SK-N-SH (cell line): ENCODE data around the gene GRIK3.

Experiments
- CHD2 ChIP-seq: fragments of 150-350 bp; IDR thresholded peaks from 2 replicates; pipeline ENCODE4 v1.6.1; 2018; ENCODE audit warnings: low read length; ENCODE audit not compliant: partially characterized antibody
- CTCF ChIP-seq: fragments of 200-600 bp; sonication (generic); IDR thresholded peaks from 2 replicates; pipeline ENCODE4 v1.6.1; 2017; ENCODE audit warnings: antibody characterized with exemption, mild to moderate bottlenecking, moderate library complexity
- EP300 ChIP-seq, 2 experiments: IDR thresholded peaks; 2 replicates each; pipeline versions ENCODE4 v1.4.0 to v1.6.1; 2012; ENCODE audit warnings: borderline replicate concordance in 1 of 2, low read depth in 1 of 2, low read length in 1 of 2
- EZH2phosphoT487 ChIP-seq: fragments of 200-600 bp; sonication (generic); IDR thresholded peaks from 2 replicates; pipeline ENCODE4 v1.6.1; 2017; ENCODE audit warnings: low read depth, mixed run types, mild to moderate bottlenecking, antibody characterized with exemption, moderate library complexity, borderline replicate concordance
- FOXM1 ChIP-seq: IDR thresholded peaks from 2 replicates; pipeline ENCODE4 v1.4.0; 2012; ENCODE audit warnings: low read depth, mild to moderate bottlenecking
- GABPA ChIP-seq: IDR thresholded peaks from 2 replicates; pipeline ENCODE4 v1.4.0; 2012; ENCODE audit warnings: low read depth, mild to moderate bottlenecking
- NFIC ChIP-seq: IDR thresholded peaks from 2 replicates; pipeline ENCODE4 v1.4.0; 2012; ENCODE audit warnings: borderline replicate concordance
- RAD21 ChIP-seq: IDR thresholded peaks from 2 replicates; pipeline ENCODE4 v1.6.1; 2012; ENCODE audit warnings: mild to moderate bottlenecking, low read length
- SIN3A ChIP-seq: IDR thresholded peaks from 2 replicates; pipeline ENCODE4 v1.6.1; 2012; ENCODE audit warnings: low read depth, mild to moderate bottlenecking, low read length, moderate library complexity, borderline replicate concordance
- TAF1 ChIP-seq: IDR thresholded peaks from 2 replicates; pipeline ENCODE4 v1.6.1; 2012; ENCODE audit warnings: low read depth, mild to moderate bottlenecking, low read length, moderate library complexity, borderline replicate concordance
- TEAD4 ChIP-seq: IDR thresholded peaks from 2 replicates; pipeline ENCODE4 v1.4.0; 2012; ENCODE audit warnings: mild to moderate bottlenecking, borderline replicate concordance; ENCODE audit not compliant: insufficient read depth
- USF2 ChIP-seq: fragments of 150-350 bp; IDR thresholded peaks from 2 replicates; pipeline ENCODE4 v1.6.1; 2017; ENCODE audit warnings: antibody characterized with exemption, low read length, low read depth, borderline replicate concordance

GRCh38 chr1:37068897-37069296 is 34.6 kb upstream of the GRIK3 start:
- TF ChIP-seq CHD2, result no peak
- no peak for TF ChIP-seq NFIC
- no peak for TF ChIP-seq EP300 (IDR thresholded peaks at IDR 0.05; ENCODE audit: borderline replicate concordance in 1 of 2, low read depth in 1 of 2, low read length in 1 of 2)
- no peak for TF ChIP-seq GABPA
- no peak for TF ChIP-seq CTCF
- no peak for TF ChIP-seq SIN3A
- no peak for TF ChIP-seq USF2
- TF ChIP-seq TAF1, result no peak
- TF ChIP-seq RAD21, result no peak
- TF ChIP-seq TEAD4, result no peak
- no peak for TF ChIP-seq FOXM1
- no peak for TF ChIP-seq EZH2phosphoT487
